Activated T-helper 2 cell treated with anti-CD3 and anti-CD28 coated beads, Interferon-gamma antibody, Interleukin-2, Interleukin-4, amounts not matched to agents 10 μg/mL and 5 μg/mL and 100 μg/mL, durations not matched to agents 14 hours and 24 hours and 36 hours (primary cell): ENCODE results near the gene SLC22A12. TPM values are rescaled to one million over a fixed set of nuclear protein-coding genes. Genes with fewer than 3 reads are reported as not detected.
"Not testable (repeated sequence)": the region's sequence is repeated elsewhere in the genome, so short reads cannot be mapped to it uniquely, and the experiment has no call there.

Source experiments
- DNase-seq: peaks from one replicate; pipeline ENCODE4 v3.0.0; 2021; ENCODE audit warnings: low spot score
- H3K27ac Mint-ChIP-seq: one replicate; pipeline ENCODE4 v1.8.0; 2021; ENCODE audit warnings: mixed read lengths
- H3K27me3 Mint-ChIP-seq: one replicate; pipeline ENCODE4 v1.8.0; 2021; ENCODE audit warnings: low read depth, mixed read lengths
- H3K36me3 Mint-ChIP-seq: one replicate; pipeline ENCODE4 v1.8.0; 2021; ENCODE audit warnings: low read depth, mixed read lengths
- H3K4me1 Mint-ChIP-seq: one replicate; pipeline ENCODE4 v1.8.0; 2021; ENCODE audit warnings: low read depth, mixed read lengths
- H3K4me3 Mint-ChIP-seq: one replicate; pipeline ENCODE4 v1.8.0; 2021; ENCODE audit warnings: low read depth, mild to moderate bottlenecking, moderate library complexity, mixed read lengths
- H3K9me3 Mint-ChIP-seq: one replicate; pipeline ENCODE4 v1.8.0; 2021; ENCODE audit warnings: mixed read lengths
- intact Hi-C: fragments of 100-400 bp; cut with micrococcal nuclease; formaldehyde crosslinking; loops from one replicate; pipeline ENCODE4 v1.15.1; 2023
- total RNA-seq: library from RNA; stranded (reverse); gene quantifications from 2 replicates; pipeline ENCODE4 v1.2.3, GENCODE V29; 2022

SLC22A12 gene
- total RNA-seq, 1 donor from 2014 or later, result not detected

GRCh38 chr11:64558869-64559268 lies 32.2 kb upstream of the SLC22A12 start:
- Mint-ChIP-seq H3K27ac (no peak overlapping the region), H3K9me3 (no peaks in the 10 kb centered on the region), H3K4me3 (no peak overlapping the region), H3K27me3 (no peaks in the 10 kb centered on the region), H3K36me3 (no peaks in the 10 kb centered on the region), H3K4me1 (no peaks in the 10 kb centered on the region)
- intact Hi-C loops, result no loop called here
- no peak for DNase-seq

DNA sequence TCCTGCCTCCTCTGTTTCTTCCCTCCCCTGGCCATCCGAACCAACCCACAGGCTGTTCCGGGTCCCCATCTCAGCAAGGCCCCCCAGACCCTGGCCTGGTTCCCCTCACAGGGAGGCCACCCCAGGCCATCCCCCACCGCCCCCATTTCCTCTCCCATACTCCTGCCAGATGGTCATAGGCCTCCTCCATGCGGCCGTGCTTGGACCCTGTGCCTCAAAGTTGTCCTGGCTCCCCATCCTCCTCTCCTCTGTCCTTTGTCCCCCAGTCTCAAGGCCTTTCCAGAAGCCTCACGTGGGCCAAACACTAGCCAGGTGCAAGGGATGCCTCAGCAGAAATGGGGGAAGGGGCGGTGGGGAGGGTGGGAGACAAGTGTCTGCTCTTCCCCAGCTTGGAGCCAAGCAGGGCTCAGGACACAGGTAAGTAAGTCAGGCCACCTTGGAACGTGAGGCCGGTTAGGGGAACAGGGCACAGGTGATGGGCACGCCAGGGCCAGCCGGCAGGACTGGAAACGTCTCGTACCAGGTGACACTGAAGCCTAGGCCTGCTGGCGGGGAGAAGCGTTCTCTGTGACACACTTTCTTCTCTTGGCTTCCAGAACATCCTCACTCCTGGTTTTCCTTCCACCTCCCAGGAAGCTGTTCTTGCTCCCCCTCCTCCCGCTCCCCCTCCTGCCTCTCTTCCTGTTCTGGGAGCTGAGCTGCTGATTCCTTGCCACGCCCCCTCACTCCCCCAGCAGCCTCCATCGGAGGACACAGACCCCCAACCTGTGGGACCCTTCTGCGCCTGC lies 31.5 kb upstream of the SLC22A12 start:
- Mint-ChIP-seq H3K9me3 (no peaks in the 10 kb centered on the region), H3K27ac (no peak overlapping the region), H3K36me3 (no peaks in the 10 kb centered on the region), H3K4me1 (no peaks in the 10 kb centered on the region), H3K27me3 (no peaks in the 10 kb centered on the region), H3K4me3 (no peak overlapping the region)
- no peak for DNase-seq
- intact Hi-C loops, result no loop called here

DNA sequence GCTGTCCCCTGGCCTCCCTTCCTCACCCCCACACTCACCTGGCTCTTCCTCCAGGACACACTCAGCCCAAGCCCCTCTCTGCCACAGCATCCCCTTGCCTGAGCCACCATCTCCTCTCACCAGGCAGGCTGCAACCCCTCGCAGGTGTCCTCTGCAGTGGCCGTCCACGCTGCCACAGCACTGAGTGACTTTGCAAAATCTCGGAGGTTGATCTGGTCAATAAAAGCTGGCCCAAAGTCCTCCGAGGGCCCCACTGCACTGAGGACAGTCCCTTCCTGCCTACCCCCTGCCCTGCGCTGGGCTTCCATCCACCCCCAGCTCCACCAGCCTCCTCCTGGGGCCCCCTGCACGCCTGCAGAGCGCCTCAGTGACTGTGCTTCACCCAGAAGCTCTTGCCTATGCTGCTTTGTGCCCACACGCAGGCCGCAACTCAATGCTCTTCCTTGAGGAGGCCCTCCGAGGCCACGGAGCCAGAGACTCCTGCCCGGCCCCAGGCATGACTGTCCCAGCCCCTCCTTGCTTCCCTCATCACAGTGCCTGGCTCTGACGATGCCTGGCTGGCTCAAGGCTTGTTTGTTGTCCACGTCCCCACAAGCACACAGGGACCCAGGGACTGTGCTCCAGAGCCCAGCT lies 30.8 kb upstream of the SLC22A12 start:
- intact Hi-C loops, result no loop called here
- Mint-ChIP-seq H3K9me3 (no peaks in the 10 kb centered on the region), H3K4me1 (no peaks in the 10 kb centered on the region), H3K36me3 (no peaks in the 10 kb centered on the region), H3K27me3 (no peaks in the 10 kb centered on the region), H3K27ac (no peak overlapping the region), H3K4me3 (no peak overlapping the region)
- DNase-seq, result no peak

DNA sequence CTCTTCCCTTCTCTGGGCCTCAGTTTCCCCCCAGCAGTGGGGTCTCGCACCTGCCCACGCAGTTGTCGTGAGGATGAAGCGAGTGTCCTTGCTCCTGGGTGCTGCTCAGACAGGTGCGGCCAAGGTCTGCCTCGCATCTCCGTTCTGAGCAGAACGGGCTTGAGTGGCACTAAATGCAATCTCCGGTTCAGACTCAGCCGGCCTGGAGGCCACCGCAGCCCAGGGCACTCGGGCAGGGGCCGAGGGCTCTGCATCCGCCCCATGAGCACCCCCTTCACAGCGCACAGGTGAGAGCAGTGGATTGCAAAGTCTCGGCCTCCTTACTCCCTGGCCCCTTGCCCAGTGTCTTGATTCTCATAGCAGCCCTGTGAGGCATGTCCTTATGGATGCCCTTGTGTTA lies 30.1 kb upstream of the SLC22A12 start:
- Mint-ChIP-seq H3K27ac (no peak overlapping the region), H3K27me3 (no peaks in the 10 kb centered on the region), H3K4me1 (no peaks in the 10 kb centered on the region), H3K36me3 (no peaks in the 10 kb centered on the region), H3K4me3 (no peak overlapping the region), H3K9me3 (no peaks in the 10 kb centered on the region)
- intact Hi-C loops, result no loop called here
- no peak for DNase-seq

DNA sequence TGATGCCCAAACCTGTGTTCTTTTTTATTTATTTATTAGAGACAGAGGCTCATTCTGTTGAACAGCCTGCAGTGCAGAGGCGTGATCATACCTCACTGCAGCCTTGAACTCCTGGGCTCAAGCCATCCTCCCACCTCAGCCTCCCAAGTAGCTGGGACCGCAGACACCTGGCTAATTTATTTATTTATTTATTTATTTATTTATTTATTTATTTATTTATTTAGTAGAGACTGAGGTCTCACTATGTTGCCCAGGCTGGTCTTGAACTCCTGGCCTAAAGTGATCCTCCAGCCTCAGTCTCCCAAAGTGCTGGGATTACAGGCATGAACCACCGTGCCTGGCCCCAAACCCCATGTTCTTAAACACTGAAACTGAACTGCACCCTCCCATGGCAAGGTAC lies 29.6 kb upstream of the SLC22A12 start:
- DNase-seq, H3K9me3 Mint-ChIP-seq, H3K4me3 Mint-ChIP-seq, intact Hi-C loops, H3K4me1 Mint-ChIP-seq, H3K27ac Mint-ChIP-seq, H3K36me3 Mint-ChIP-seq, H3K27me3 Mint-ChIP-seq: not testable (repeated sequence)

DNA sequence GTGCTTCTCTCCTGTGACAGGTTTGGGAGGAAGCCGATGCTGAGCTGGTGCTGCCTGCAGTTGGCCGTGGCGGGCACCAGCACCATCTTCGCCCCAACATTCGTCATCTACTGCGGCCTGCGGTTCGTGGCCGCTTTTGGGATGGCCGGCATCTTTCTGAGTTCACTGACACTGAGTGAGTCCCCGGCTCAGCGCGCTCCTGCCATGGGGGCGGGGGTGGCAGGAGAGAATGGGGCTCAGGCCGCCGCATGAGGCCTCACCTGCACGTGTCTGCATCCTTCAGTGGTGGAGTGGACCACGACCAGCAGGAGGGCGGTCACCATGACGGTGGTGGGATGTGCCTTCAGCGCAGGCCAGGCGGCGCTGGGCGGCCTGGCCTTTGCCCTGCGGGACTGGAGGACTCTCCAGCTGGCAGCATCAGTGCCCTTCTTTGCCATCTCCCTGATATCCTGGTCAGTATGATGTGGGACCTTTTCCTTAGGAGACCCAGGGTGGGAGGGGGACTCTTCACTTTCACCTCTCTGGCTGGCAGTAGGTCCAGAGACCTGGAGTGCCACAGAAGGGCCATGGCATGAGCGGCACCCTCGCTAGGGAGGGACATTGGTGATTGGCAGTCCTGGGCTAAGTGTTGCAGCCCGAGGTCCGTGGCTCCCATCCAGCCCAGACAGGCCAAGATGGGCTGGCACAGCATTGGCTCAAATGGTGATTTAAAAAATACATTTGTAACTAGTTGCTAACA lies 28.9 kb upstream of the SLC22A12 start:
- no peaks in the 10 kb centered on the region for H3K27me3 Mint-ChIP-seq
- H3K27ac Mint-ChIP-seq, result no peak overlapping the region
- intact Hi-C loops, result no loop called here
- no peak for DNase-seq
- H3K36me3 Mint-ChIP-seq, result no peaks in the 10 kb centered on the region
- no peaks in the 10 kb centered on the region for H3K9me3 Mint-ChIP-seq
- H3K4me3 Mint-ChIP-seq, result no peak overlapping the region
- peaks cover 4% of the 10 kb centered on the region for H3K4me1 Mint-ChIP-seq

DNA sequence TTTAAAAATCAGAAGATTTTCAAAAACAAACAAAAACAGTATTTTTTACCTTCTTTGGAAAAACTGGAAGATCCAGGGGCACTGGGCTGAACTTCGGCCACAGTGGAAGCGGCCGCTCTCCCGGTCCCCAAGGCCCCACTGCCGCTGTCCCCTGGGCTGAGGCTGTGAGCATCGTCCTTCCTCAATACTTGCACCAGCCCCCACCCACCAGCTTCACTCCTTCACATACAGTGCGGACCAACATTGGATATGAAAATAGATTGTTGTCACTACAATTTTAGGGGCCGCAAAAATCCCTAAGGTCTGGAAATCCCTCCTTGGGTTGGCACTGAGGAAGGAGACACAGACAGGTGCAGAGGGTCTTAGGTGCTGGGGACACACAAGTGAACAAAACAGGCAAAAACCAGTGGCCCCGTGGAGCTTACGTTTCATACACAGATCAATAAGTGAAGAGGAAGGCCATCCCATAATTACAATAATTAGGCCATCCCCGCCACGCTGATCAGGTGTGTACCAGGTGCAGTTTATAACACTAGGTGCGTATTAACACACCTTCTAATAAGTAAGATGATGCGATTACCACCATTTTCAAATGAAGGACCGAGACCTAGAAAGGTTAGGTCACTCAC lies 28.2 kb upstream of the SLC22A12 start:
- Mint-ChIP-seq H3K27ac (no peak overlapping the region), H3K9me3 (no peaks in the 10 kb centered on the region), H3K36me3 (no peaks in the 10 kb centered on the region), H3K4me1 (peaks cover 4% of the 10 kb centered on the region), H3K4me3 (no peak overlapping the region), H3K27me3 (no peaks in the 10 kb centered on the region)
- no peak for DNase-seq
- intact Hi-C loops, result no loop called here

- no peak overlapping the region for H3K4me3 Mint-ChIP-seq
- H3K27ac Mint-ChIP-seq, result no peak overlapping the region
- H3K4me1 Mint-ChIP-seq, result peaks cover 4% of the 10 kb centered on the region
- H3K36me3 Mint-ChIP-seq, result no peaks in the 10 kb centered on the region
- no peaks in the 10 kb centered on the region for H3K27me3 Mint-ChIP-seq
- intact Hi-C loops, result no loop called here
- H3K9me3 Mint-ChIP-seq, result no peaks in the 10 kb centered on the region
- DNase-seq, result no peak
Observed at GRCh38 chr11:64563966-64564365, 27.1 kb upstream of the SLC22A12 start.

DNA sequence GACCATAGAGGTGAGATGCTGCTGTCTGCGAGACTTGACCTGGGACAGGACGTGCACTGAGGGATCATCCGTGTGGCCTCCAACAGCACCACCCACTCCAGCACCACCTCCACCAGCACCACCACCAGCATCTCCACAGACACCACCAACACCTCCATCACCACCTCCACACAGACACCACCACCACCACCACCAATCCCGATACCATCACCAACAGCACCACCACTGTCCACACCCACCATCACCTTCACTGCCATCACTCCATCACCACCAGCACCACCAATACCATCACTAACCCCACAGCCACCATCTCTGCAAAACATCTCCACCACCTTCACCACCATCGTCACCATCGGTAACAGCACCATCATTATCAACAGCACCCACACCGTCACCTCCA lies 26.6 kb upstream of the SLC22A12 start:
- no peaks in the 10 kb centered on the region for H3K9me3 Mint-ChIP-seq
- no peaks in the 10 kb centered on the region for H3K27me3 Mint-ChIP-seq
- no peak overlapping the region for H3K27ac Mint-ChIP-seq
- intact Hi-C loops, result no loop called here
- no peak for DNase-seq
- H3K4me1 Mint-ChIP-seq, result peaks cover 4% of the 10 kb centered on the region
- no peaks in the 10 kb centered on the region for H3K36me3 Mint-ChIP-seq
- H3K4me3 Mint-ChIP-seq, result no peak overlapping the region

GRCh38 chr11:64564947-64565889 lies 25.8 kb upstream of the SLC22A12 start:
- Mint-ChIP-seq H3K36me3 (no peaks in the 10 kb centered on the region), H3K9me3 (no peaks in the 10 kb centered on the region), H3K4me3 (no peak overlapping the region), H3K27ac (no peak overlapping the region), H3K4me1 (peaks cover 4% of the 10 kb centered on the region), H3K27me3 (no peaks in the 10 kb centered on the region)
- no peak for DNase-seq
- intact Hi-C loops, result no loop called here

GRCh38 chr11:64566042-64566914 lies 24.7 kb upstream of the SLC22A12 start:
- intact Hi-C loops, result no loop called here
- Mint-ChIP-seq H3K9me3 (no peaks in the 10 kb centered on the region), H3K27me3 (no peaks in the 10 kb centered on the region), H3K36me3 (no peaks in the 10 kb centered on the region), H3K27ac (peak overlapping the region; percentile 24), H3K4me3 (no peak overlapping the region), H3K4me1 (peaks cover 4% of the 10 kb centered on the region)
- DNase-seq, result peak; percentile 40
